Measurements from ENCODE around the gene ZC3H15.

DNA sequence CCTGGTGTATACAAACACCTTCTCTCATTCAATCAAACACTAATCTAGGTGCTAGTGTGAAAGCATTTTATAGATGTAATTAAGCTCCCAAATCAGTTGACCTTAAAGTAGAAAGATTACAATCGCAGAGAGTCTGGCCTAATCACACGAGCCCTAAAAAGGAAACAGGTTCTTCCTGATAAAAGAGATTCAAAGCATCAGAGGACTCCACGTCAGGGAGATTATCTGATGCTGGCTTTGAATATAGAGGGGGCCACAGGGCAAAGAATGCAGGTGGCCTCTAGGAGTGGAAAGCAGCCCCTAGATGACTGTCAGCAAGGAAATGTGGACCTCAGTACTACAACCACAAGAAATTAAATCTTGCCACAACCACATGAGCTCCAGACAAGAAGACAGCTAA is 28.2 kb upstream of the ZC3H15 start:
- TF ChIP-seq, protein P1, sequence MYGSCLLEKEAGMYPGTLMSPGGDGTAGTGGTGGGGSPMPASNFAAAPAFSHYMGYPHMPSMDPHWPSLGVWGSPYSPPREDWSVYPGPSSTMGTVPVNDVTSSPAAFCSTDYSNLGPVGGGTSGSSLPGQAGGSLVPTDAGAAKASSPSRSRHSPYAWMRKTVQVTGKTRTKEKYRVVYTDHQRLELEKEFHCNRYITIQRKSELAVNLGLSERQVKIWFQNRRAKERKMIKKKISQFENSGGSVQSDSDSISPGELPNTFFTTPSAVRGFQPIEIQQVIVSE (CRISPR knock-in tag; IDR thresholded peaks at IDR 0.05; ENCODE audit: borderline replicate concordance), result no peak
- TF ChIP-seq, protein P2, sequence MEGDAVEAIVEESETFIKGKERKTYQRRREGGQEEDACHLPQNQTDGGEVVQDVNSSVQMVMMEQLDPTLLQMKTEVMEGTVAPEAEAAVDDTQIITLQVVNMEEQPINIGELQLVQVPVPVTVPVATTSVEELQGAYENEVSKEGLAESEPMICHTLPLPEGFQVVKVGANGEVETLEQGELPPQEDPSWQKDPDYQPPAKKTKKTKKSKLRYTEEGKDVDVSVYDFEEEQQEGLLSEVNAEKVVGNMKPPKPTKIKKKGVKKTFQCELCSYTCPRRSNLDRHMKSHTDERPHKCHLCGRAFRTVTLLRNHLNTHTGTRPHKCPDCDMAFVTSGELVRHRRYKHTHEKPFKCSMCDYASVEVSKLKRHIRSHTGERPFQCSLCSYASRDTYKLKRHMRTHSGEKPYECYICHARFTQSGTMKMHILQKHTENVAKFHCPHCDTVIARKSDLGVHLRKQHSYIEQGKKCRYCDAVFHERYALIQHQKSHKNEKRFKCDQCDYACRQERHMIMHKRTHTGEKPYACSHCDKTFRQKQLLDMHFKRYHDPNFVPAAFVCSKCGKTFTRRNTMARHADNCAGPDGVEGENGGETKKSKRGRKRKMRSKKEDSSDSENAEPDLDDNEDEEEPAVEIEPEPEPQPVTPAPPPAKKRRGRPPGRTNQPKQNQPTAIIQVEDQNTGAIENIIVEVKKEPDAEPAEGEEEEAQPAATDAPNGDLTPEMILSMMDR (IDR thresholded peaks at IDR 0.05), result no peak
- TF ChIP-seq, protein P3, sequence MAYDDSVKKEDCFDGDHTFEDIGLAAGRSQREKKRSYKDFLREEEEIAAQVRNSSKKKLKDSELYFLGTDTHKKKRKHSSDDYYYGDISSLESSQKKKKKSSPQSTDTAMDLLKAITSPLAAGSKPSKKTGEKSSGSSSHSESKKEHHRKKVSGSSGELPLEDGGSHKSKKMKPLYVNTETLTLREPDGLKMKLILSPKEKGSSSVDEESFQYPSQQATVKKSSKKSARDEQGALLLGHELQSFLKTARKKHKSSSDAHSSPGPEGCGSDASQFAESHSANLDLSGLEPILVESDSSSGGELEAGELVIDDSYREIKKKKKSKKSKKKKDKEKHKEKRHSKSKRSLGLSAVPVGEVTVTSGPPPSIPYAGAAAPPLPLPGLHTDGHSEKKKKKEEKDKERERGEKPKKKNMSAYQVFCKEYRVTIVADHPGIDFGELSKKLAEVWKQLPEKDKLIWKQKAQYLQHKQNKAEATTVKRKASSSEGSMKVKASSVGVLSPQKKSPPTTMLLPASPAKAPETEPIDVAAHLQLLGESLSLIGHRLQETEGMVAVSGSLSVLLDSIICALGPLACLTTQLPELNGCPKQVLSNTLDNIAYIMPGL (CRISPR knock-in tag; IDR thresholded peaks at IDR 0.05), result no peak
- TF ChIP-seq TP53 (CRISPR knock-in tag; IDR thresholded peaks at IDR 0.05) (no peak), RELA (CRISPR knock-in tag; IDR thresholded peaks at IDR 0.05; ENCODE audit: borderline replicate concordance) (no peak), ZNF121 (CRISPR knock-in tag; IDR thresholded peaks at IDR 0.05) (no peak), CREB1 (CRISPR knock-in tag; IDR thresholded peaks at IDR 0.05) (no peak), NR3C1 (CRISPR knock-in tag; conservative IDR thresholded peaks at IDR 0.05; ENCODE audit: low read depth) (no peak), SMAD4 (CRISPR knock-in tag; IDR thresholded peaks at IDR 0.05) (no peak)
- TF ChIP-seq, protein P4, sequence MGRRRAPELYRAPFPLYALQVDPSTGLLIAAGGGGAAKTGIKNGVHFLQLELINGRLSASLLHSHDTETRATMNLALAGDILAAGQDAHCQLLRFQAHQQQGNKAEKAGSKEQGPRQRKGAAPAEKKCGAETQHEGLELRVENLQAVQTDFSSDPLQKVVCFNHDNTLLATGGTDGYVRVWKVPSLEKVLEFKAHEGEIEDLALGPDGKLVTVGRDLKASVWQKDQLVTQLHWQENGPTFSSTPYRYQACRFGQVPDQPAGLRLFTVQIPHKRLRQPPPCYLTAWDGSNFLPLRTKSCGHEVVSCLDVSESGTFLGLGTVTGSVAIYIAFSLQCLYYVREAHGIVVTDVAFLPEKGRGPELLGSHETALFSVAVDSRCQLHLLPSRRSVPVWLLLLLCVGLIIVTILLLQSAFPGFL (CRISPR knock-in tag; IDR thresholded peaks at IDR 0.05; ENCODE audit: borderline replicate concordance), result no peak
